H1 (cell line): Measurements from ENCODE around the gene EMID1.

ENCODE experiments used
- CEBPB ChIP-seq: IDR thresholded peaks from 2 replicates; pipeline ENCODE4 v1.6.1; 2012; ENCODE audit warnings: low read depth, low read length
- CHD2 ChIP-seq: IDR thresholded peaks from 2 replicates; pipeline ENCODE4 v1.6.1; 2012; ENCODE audit warnings: low read length, improper control_type of control experiment
- POLR2A ChIP-seq, 2 experiments: IDR thresholded peaks; 1 replicate in 1 of 2; 2 replicates in 1 of 2; pipeline ENCODE4 v1.6.1; 2011; ENCODE audit warnings: low read depth in 2 of 2, low read length in 2 of 2, mild to moderate bottlenecking in 2 of 2; ENCODE audit errors: control extremely low read depth in 1 of 2
- RAD21 ChIP-seq, 2 experiments: IDR thresholded peaks in 1 of 2; conservative IDR thresholded peaks in 1 of 2; 2 replicates each; pipeline ENCODE4 v1.6.1; 2011; ENCODE audit warnings: low read depth in 2 of 2, low read length in 2 of 2, improper control_type of control experiment in 1 of 2, inconsistent platforms in 1 of 2, mild to moderate bottlenecking in 1 of 2, moderate library complexity in 1 of 2

GRCh38 chr22:29244785-29245625, 39.3 kb downstream of the EMID1 start:
- TF ChIP-seq POLR2A (IDR thresholded peaks at IDR 0.05; ENCODE audit: control extremely low read depth in 1 of 2, low read depth in 2 of 2, low read length in 2 of 2) (no peak), CEBPB (no peak), CHD2 (no peak), RAD21 (IDR thresholded peaks at IDR 0.05 in 1 of 2, conservative IDR thresholded peaks at IDR 0.05 in 1 of 2; ENCODE audit: low read depth in 2 of 2, low read length in 2 of 2) (no peak)
